ENCODE data around the gene EXOC2.

The EXOC2 gene

GRCh38 chr6:604579-604978, 88.4 kb downstream of the EXOC2 start:
- no peak overlapping the region for H3K4me3 ChIP-seq (ENCODE audit: low read depth, low read length)
- no peak for TF ChIP-seq CTCF (IDR thresholded peaks at IDR 0.05; ENCODE audit: low read depth, low read length)
- DNase-seq (ENCODE audit: low read depth, low spot score) = no peak
- in situ Hi-C loops (cut with HindIII; ENCODE audit: low sequenced_read_pairs) = no loop called here

- H3K4me3 ChIP-seq (ENCODE audit: low read depth, low read length) = no peak overlapping the region
- TF ChIP-seq CTCF (IDR thresholded peaks at IDR 0.05; ENCODE audit: low read depth, low read length) = no peak
- DNase-seq (ENCODE audit: low read depth, low spot score) = no peak
- in situ Hi-C loops (cut with HindIII; ENCODE audit: low sequenced_read_pairs) = no loop called here
Measured at GRCh38 chr6:603265-603664, 89.7 kb downstream of the EXOC2 start.

- DNase-seq (ENCODE audit: low read depth, low spot score) = no peak
- in situ Hi-C loops (cut with HindIII; ENCODE audit: low sequenced_read_pairs) = no loop called here
- H3K4me3 ChIP-seq (ENCODE audit: low read depth, low read length) = no peak overlapping the region
- no peak for TF ChIP-seq CTCF (IDR thresholded peaks at IDR 0.05; ENCODE audit: low read depth, low read length)
Measured at GRCh38 chr6:599576-600448, 93.1 kb downstream of the EXOC2 start.

GRCh38 chr6:593907-594212, 99.1 kb downstream of the EXOC2 start:
- in situ Hi-C loops (cut with HindIII; ENCODE audit: low sequenced_read_pairs) = no loop called here
- no peak for TF ChIP-seq CTCF (IDR thresholded peaks at IDR 0.05; ENCODE audit: low read depth, low read length)
- DNase-seq (ENCODE audit: low read depth, low spot score) = no peak
- no peak overlapping the region for H3K4me3 ChIP-seq (ENCODE audit: low read depth, low read length)

GRCh38 chr6:593139-593906, 99.6 kb downstream of the EXOC2 start:
- TF ChIP-seq CTCF (IDR thresholded peaks at IDR 0.05; ENCODE audit: low read depth, low read length) = peak; percentile 49
- no peak overlapping the region for H3K4me3 ChIP-seq (ENCODE audit: low read depth, low read length)
- in situ Hi-C loops (cut with HindIII; ENCODE audit: low sequenced_read_pairs) = no loop called here
- peak; percentile 67 for DNase-seq (ENCODE audit: low read depth, low spot score)

- TF ChIP-seq CTCF (IDR thresholded peaks at IDR 0.05; ENCODE audit: low read depth, low read length) = no peak
- no peak for DNase-seq (ENCODE audit: low read depth, low spot score)
- no peak overlapping the region for H3K4me3 ChIP-seq (ENCODE audit: low read depth, low read length)
- in situ Hi-C loops (cut with HindIII; ENCODE audit: low sequenced_read_pairs) = no loop called here
Measured at GRCh38 chr6:589090-589489, 103.8 kb downstream of the EXOC2 start.
